Measurements from ENCODE around the gene SLC22A14.

DNA sequence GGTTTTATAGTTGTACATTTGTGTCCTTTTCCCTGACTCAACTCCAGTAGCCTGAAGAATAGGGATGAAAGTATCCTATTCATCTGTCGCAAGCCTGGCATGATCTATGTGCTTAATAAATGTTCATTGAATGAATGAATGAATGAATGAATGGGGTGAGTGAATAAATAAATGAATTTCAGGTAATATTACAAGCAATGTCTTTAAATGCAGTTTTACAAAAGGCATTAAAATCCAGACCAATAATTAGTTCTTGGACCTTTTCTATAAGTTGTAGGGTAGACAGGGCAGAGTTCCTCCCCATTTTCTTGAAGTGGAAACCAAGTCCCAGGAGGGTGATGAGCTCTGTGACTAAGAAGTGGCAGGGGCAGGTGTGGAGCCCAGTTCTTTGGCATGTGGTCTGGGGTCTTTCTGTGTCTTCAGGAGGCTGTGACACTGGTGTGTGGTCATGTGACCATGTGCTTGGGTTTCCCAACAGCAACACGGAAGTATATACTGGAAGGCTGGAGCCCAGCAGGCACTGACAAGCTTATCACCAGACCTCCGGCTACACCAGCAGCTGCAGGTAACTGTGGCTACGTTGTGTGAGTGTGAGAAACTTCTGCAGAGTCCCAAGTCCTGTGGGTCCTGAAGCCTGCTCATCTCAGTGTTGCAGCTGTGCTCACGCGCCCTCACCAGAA, 82.8 kb downstream of the SLC22A14 start:
- TF ChIP-seq, protein P1, sequence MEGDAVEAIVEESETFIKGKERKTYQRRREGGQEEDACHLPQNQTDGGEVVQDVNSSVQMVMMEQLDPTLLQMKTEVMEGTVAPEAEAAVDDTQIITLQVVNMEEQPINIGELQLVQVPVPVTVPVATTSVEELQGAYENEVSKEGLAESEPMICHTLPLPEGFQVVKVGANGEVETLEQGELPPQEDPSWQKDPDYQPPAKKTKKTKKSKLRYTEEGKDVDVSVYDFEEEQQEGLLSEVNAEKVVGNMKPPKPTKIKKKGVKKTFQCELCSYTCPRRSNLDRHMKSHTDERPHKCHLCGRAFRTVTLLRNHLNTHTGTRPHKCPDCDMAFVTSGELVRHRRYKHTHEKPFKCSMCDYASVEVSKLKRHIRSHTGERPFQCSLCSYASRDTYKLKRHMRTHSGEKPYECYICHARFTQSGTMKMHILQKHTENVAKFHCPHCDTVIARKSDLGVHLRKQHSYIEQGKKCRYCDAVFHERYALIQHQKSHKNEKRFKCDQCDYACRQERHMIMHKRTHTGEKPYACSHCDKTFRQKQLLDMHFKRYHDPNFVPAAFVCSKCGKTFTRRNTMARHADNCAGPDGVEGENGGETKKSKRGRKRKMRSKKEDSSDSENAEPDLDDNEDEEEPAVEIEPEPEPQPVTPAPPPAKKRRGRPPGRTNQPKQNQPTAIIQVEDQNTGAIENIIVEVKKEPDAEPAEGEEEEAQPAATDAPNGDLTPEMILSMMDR (IDR thresholded peaks at IDR 0.05 in 8 of 11, conservative IDR thresholded peaks at IDR 0.05 in 3 of 11), result no peak
- no peak for TF ChIP-seq POLR2AphosphoS5 (IDR thresholded peaks at IDR 0.05)

All from spleen (tissue), 7 donors.